ENCODE results near the gene HEPACAM2.

HEPACAM2 gene

DNA sequence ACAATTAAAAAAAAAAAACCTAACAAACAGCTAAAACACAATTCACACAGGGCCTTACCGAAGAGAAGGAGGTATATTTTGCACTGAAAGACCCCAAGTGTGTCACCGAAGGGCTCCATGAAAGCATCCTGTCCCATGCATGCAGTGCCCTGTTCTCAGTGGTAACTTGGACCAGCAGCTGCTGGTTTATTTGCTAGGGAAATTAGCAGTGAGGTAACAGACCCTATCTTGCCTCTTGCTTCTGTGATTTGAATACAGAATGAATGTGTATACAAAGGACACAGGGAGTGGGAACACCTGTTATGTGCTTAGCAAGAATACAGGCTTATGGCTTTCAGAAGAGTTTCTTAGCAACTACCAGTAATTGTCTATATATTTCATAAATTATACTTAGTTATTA lies at the start of gene HEPACAM2:
Gene HEPACAM2, minus strand, starts transcription at position 160 of the 400 bp plus-strand sequence.
- DNase-seq, result no peak

DNA sequence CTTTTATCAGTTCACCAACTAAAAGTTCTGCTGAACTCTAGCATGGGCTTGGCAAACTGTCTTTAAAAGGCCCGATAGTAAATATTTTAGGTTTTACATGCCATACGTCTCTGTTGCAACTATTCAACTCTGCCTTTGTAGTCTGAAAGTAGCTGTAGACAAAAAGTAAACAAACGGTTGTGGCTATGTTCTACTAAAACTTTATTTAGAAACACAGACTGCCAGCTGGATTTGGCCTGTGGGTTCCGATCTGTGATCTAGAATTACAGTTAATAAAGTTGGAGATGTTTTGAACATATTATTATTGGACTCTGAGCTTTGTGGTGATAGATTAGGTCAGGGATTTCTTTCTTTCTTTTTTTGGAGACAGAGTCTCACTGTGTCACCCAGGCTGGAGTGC lies 39.0 kb upstream of the HEPACAM2 start:
- DNase-seq, result no peak

DNA sequence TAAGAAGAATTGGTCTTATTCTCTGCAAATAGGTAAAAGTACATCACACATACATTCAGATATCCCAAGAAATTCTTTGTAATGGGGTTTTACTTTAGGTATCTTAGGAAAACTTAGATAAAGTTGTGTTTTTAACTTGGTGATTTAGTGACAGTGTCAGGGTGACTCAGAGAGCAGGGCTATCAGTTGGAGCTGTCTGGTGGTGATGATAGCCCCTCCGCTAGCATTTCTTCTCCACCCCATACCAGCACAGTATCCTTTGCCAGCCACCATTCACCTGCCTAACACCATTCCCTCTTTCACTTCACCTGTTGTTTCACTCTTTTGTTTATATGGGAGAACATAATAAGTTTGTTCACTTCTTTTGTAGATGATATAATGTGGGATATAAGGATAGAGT lies 36.3 kb upstream of the HEPACAM2 start:
- DNase-seq, result no peak

DNA sequence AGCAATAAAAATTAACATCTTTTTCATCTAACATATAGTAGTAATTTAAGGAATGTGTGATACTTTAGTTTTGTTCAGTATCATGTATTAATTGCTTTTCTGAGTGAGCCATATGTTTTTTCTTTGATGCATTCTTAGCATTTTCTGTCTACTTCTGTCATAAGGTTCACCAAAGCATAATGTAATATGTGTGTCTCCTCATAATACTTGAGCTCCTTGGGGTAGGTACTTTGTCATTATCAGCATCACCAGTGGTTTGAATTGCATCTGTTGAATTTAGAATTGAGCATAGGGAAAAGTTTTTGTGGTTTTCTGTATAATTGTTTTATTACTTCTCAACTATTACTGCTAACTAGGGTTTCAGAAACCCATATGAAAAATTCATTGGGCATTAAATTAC lies 32.4 kb upstream of the HEPACAM2 start:
- no peak for DNase-seq

DNA sequence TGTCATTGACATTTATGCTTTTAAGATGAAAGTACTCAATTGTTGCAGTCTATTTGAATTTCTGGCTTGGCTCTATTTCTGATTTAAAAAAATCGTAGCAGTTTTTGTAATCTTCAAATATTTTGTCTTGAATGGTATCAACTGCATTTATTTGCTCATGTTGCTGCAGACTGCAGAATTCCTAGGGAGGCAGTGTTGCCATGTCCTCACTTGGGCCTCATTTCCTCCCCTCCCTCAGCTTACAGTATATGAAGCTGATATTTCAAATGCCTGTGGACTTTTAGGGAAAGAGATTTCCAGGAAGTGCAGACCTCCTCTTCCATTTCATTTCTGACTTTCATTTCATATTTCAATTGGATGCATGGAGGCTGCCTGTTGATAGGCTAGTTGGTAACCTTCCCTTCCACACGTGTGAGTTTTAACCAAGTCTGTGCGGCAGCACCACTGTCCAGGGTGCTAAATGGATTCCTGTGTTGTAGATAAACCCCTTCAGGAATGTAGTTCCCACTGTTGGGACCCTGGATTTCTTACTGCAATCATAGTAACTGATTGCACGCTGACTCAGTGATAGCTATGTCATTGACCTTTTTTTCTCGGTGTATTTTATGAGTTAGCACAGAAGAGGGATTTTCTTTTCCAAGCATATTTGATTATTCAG lies 23.4 kb upstream of the HEPACAM2 start:
- no peak for DNase-seq

DNA sequence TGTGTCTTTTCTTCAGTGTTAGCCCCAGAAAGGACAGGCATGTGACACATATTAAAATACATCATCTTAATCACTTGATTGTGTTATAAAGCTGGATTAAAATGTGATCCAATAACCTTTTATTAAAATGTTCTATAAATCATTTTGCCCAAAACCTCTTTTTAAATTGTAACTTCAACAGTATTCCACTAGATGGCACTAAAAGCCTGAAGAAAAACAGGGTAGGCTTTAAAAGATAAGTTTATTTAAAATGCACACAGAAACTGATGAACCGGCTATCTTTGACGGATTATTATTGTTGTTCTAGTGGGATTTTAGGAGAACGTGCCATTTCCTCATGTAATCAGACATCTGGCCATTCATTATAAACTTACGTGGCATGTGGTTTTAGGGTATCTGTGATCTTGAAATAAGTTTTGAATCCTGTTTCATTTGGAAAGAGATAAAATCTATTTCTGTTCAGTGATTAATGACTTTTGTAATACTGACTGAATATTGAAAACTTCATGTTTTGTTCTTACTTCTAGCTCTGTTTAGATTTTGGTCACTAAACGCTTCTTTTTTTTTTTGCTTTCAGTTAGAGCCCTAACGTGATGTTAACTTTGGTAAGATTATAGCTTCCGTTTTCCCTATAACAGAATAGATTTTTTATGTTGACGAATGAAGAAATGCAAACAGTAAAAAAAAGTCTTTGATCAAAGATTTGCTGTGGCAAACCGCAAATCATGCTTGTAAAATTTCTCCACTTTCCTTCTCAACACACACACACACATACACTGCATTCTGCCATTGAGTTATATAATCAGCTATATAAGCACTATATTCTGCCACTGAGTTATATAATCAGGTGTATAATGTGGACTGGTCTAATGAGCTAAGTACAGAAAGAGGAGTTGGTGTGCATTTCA lies 19.5 kb upstream of the HEPACAM2 start:
- peak; percentile 34 for DNase-seq

DNA sequence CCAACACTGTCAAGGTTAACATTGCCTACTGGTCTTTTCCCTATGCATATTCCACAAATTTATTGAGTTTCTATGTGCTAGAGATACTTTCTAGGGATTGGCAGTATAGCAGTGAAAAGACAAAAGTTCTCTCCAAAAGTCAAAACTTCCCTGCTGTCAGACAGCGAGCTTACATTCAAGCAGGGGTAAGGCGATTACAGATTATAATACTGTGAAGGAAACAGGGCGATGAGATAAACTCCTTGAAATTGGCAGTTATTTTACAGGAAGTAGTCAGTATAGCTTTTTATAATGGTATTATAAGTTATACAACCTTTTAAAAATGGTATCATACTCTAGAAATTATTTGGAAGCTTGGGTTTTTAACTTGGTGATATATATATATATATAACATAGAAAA lies 15.8 kb upstream of the HEPACAM2 start:
- DNase-seq, result no peak

DNA sequence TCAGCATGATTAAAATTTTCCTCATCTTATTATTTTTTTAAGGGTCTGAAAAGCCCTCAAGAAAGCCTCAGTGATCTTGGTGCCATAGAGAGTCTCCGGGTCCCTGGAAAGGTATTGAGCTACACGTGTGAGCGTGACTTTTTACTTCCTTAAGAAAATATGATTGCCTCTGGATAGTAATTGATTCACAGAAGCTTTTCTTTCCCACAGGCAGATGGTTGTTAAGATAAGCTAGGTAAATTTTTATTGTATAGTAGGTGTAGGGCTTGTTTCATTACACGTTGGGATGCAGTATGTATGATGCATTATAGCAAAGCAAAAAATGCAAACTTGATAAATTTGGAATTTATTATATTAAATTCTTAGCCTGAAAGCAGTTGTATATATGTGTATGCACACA lies 13.6 kb upstream of the HEPACAM2 start:
- DNase-seq, result no peak

DNA sequence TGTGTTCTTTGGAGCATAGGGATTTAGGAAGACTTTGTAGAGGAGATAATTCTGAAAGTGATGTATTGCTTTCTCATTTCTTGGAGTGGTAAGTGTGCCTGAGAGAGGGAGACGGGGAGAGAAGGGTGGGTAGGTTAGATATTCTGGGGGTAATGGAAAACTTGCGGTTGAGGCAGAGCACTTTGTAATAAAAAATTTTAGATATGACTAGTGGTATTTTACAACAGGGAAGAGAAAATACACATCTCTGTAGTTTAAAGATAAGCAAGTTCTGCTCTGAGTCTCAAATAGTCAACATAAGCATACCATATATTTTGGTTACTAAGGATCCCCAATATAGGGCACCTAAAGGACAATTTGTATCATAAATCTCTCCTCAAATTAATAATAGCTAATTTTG lies 12.5 kb upstream of the HEPACAM2 start:
- DNase-seq, result no peak

DNA sequence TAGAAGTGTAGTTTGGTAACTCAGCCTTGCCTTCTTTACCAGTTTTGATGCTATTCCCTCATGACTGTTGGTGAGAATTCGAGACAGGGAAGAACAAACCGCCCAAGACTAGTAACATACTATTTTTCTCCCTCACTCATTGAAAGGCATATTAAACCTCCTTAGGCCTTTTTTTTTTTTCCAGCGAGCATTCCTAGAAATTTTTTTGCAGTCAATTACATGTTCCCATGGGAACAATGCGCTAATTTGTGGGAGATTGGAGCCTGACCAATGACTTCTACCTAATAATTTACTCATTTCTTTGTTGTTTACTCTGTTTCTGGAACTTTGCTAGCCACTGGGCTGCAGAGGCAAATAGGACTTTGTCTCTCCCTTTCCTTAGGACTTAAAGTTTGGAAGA lies 11.9 kb upstream of the HEPACAM2 start:
- DNase-seq, result no peak

DNA sequence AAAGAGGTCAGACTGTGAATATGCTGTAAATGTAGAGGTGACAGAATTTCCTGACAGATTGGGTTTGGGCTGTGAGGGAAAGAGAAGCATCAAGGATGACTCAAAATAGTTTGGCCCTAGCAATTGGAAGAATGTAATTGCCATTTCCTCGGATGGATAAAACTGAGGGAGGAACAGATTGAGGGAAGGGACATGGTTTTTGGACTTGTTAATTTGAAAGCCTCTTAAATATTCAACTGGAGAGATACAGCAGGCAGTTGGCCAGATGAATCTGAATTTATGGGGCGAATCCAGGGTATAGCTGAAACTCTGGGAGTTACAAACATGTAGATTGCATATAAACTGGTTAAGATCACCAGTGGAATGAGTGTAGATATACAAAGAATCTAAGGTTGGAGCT lies 9.3 kb upstream of the HEPACAM2 start:
- DNase-seq, result no peak

DNA sequence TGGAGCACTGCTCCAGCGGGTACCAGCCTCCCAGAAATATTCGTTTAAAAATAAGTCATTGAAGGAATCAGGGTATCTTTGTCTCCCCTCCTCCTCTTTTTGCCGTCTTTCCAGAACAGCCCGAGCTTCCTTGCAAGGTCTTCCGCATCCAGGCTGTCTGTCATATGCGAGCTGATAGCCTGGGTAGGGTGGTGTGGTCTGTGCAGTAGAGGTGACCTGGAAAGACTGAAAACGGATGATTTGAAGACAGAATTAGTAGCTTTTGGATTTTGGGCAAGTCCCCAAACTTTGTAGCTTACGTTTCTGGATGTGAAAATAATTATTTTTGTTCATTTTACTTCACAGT lies 6.4 kb upstream of the HEPACAM2 start:
- no peak for DNase-seq

DNA sequence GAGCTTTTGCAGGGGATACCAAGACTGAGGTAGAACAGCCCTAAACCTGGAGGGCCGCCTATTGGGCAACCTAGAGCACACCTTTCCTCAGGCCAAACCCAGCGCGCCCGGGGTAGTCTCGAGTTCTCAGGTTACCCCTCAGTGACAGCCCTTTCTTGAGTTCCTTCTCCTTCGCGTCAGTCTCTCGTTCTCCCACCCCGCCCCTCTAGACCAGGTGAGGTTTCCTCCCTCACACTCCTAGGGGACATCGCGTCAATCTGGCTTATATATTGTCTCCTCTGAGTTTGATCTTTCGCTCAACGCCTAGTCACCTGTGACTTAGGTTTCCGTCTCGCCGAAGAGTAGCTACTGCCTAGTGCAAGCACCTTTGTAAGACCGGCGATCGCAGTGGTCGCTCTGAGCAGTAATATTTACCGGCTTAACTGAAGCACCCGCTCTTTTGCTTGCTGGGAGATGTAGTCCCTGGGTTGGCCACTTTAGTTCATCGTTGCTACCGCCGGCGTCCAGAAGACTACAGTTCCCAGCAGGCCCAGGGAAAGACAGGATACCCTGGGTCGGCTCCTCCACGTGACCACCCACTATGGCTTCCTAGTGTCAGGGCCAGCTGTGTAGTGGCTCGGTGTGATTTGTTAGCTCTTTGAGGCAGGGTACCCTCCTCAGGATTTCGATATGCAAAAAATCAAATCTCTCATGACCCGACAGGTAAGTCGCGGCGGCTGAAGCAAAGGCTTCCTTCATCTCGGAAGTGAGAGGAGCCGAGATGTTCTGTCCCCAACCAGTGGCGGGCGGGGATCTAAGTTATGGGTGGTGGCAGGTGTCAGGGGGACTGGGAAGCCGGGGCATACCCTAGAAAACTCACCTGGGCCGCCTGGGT lies 5.8 kb upstream of the HEPACAM2 start, which contains the start of gene VPS50:
Gene VPS50, plus strand, starts transcription at position 568 of the 874 bp plus-strand sequence. Its CDS starts 102 bp downstream, at position 670.
- DNase-seq, result peak; percentile 97

DNA sequence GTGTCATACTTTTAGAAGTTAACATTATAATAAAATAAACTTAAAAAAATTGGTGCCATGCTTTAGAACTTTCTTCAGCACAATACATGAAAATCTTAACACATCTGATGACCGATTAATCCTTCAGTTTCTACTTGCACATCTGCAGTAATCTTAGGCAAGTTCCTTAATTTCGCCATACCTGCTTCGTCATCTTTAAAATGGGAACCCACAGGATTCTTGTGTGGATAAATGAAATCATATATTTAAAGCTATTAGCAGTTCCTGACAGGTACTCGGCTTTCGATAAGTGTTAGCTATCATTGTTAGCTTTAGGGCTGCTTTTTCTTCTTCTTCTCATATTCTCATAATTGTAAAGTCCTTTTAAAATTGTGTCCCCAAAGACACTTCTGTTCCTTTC lies 5.0 kb upstream of the HEPACAM2 start:
- no peak for DNase-seq

DNA sequence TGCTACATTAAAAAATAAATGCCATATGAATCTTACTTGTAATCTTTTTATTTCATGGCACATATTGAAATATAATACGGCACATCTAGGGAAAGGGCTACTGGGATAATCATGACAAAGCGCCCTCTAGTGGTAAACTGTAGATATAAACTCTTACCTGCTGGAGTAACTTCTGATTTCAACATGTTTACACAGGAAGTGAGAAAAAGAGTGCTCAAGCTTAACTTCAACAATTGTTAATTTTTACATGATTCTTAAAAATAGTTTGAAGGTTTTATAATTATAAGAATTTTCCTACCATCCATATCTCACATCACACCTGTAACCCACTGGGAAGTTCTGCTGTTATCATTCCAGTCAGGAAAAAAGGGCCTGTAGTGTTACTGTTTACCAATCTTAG lies 2.0 kb upstream of the HEPACAM2 start:
- peak; percentile 74 for DNase-seq

DNA sequence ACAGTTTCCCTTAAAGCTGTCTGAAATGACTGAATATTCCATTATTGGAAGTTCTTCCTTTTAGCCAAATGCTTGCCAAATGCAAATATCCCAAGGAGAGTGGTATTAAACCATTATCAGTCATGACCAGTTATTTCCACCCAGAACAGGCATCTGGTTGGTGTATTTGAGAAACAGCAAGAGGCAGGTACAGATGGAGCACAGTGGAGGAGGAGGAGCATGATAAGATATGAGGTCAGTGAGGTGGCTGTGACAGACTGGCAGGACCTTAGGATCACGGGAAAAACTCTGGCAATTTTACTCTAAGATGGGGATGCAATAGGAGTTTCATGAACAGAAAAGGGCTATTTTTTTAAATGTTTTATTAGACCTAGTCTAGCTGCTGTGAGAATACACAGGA lies 6.4 kb downstream of the HEPACAM2 start:
- DNase-seq, result no peak

DNA sequence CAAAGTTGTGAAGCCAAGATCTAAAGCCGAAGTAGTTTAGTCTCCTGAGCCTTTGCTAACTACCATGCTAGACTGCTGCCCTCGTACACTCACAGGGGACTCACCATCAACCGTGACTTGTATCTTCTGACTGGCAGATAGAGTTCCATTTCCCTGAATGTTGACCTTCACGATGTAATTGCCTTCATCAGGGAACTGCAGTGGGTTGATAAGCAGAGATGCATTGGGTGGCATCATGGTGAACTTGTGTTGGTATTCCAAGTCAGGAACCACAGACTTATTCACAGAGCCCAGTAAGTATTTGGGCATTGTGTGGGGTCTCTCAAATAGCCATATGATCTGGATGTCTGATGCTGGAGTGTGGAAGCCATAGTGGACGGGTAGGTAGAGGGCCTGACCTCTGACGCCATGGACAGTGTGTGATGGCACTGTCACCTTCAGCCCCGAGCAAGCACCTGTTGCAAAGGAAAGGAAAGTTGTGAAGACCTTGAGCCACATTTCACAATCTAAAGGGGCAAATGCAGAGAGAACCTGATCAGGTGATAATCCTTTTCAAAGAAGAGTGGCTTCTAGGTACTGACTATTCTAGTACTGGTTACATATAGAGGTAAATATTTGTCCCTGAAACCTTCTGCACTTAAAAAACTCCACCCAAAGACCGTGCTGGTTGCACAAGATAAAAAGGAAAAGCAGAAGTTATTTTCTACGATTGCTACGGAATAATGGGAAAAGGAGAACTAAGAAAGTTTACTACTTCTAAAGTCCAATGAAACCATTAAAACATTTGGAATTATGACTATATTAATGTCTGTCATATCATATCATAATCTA lies 7.1 kb downstream of the HEPACAM2 start:
- no peak for DNase-seq

DNA sequence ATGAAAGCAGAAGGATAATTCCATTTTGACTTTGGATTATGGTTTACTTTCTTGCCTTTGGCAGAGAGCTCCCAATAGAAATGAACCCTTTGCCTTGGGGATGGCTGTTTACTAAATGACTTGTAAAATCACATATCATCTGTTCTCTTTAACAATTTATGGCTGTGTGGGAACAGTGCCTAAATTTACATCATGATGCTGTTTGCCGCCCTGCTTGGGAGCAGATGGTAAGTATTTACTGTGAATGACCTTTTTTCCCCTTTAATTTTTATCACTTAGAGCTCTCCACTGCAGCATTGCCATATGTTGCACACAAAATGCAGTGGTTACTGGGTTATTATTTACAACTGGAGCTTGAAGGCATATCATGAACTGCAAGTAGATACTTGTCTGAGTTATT lies 13.4 kb downstream of the HEPACAM2 start:
- no peak for DNase-seq

DNA sequence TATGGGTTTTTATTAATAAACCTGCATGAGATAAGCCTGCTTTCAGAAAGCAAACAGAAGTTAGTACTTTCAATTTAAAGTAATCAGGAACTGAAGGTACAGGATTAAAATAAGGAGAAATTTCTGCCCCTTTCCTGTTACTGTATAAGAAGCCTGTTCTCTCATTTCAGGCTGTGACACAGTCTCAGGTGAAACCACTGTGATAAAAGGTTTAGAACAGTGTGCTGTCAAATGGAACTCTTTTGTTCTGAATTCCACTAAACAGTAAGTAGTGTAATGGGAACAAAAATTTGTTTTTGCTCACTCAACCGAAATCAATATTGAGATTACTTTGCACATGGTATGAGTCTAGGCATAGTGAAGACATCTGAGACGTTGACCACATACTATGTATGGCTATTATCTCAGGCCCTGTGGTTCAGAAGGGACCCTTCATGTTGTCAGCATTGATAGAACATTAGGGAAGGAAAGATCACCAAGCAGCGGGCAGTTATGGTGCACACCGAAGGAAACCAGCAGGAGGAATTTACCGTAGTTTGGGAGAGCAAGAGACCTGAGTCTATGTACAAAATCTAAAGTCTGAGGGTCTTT lies 14.9 kb downstream of the HEPACAM2 start:
- DNase-seq, result no peak

DNA sequence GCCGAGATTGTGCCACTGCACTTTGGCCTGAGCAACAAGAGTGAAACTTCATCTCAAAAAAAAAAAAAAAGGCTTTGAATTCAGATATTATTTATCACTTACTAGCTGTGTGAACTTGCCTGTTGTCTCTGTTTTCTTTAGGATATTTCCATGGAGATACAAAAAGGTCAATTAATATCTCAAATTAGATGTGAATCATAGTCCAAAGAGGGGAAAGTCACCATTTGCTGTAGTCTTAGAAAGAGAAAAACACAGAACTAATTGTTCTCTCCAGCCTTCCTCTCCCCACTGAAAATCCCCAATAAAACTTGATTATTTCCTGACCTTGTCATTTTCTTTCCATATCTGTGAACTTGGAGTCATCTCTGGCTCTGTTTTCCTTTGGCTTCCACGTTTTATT lies 21.2 kb downstream of the HEPACAM2 start:
- no peak for DNase-seq

DNA sequence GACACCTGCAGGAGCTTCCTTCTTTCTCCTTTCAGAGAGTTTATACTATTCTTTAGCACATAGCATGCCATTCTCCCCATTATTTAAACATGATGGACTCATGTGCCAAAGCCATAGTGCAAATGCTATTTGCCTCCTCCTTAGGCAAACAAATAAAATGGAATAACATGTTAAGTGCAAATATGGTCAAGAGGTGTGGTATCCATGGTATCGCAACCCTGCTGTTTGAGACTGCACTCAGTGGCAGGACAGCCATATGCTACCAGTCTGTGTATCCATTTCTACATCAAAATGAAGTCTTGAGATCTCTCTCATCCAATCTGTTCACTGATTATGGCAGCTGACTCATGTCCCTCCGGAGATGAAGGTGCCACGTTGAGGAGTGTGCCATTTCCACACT lies 22.8 kb downstream of the HEPACAM2 start:
- no peak for DNase-seq

DNA sequence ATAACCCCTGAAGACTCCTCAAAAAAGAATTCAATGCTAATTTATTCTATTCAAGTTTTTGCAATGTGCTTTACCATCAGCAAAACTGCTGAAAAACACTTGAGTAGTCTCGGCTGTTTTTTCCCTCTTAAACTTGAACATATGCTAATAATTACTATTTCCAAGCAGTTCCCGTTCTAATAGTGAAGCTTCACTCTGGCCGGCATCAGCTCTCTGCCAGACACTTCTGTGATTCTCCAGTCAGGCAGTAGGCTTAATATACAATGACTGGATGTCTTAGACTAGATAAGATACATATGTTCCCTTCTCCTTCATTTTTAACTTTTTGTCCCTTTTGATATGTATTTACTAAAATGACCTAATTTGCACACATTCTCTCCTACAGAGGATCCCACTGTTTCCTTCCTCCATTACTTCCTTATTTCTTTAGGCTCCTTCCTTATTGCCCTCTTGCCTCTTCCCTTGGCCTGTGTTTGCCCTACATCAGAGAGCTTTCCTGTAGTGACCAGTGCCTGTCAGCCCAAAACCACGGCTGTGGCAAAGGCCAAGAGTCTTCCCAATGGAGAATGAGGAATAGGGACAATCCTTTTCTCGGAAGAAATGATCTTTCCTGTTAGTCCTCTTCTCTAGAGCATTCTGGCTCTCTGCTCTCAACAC lies 23.5 kb downstream of the HEPACAM2 start:
- no peak for DNase-seq
